Measurements from ENCODE around the gene CLINT1. TPM values are rescaled to one million over a fixed set of nuclear protein-coding genes. Genes with fewer than 3 reads are reported as not detected.
A peak's percentile ranks its signal among the peaks of the same experiment; 100 is the strongest.

Gene CLINT1
- polyA plus RNA-seq, 6 donors from 2014 or later = 54.7 to 93.6 (median 80.4) TPM

GRCh38 chr5:157821822-157822622 is 36.9 kb downstream of the CLINT1 start:
- Mint-ChIP-seq H3K4me1 (peaks cover 10 to 22% (median 19%) of the 10 kb centered on the region in 3 donors), H3K27ac (peak overlapping the region in 5 of 6 donors; percentile 30 to 83 (median 66)), H3K27me3 (no peaks in the 10 kb centered on the region)

GRCh38 chr5:157821405-157821804 is 37.5 kb downstream of the CLINT1 start:
- H3K27me3 Mint-ChIP-seq = no peaks in the 10 kb centered on the region
- H3K9me3 Mint-ChIP-seq = peaks cover 0 to 5% (median 3%) of the 10 kb centered on the region in 7 donors
- H3K4me3 Mint-ChIP-seq = no peak overlapping the region
- ATAC-seq (ENCODE audit: low read depth in 2 of 2) (no peak), DNase-seq (no peak)
- H3K4me1 Mint-ChIP-seq = peaks cover 10 to 22% (median 19%) of the 10 kb centered on the region in 3 donors
- peaks cover 0 to 11% of the 10 kb centered on the region in 2 donors for H3K36me3 Mint-ChIP-seq
- H3K27ac Mint-ChIP-seq = peak overlapping the region in 2 of 6 donors; percentile 61 to 74

More at GRCh38 chr5:157821822-157822622, 36.9 kb downstream of the CLINT1 start:
- Mint-ChIP-seq H3K9me3 (peaks cover 0 to 5% (median 3%) of the 10 kb centered on the region in 7 donors), H3K4me3 (no peak overlapping the region), H3K36me3 (peaks cover 0 to 11% of the 10 kb centered on the region in 2 donors)
- no peak for DNase-seq
- no peak for ATAC-seq (ENCODE audit: low read depth in 2 of 2)

GRCh38 chr5:157820593-157821252 is 38.2 kb downstream of the CLINT1 start:
- H3K4me3 Mint-ChIP-seq = no peak overlapping the region
- H3K27ac Mint-ChIP-seq = peak overlapping the region; percentile 54 to 87 (median 72)
- ATAC-seq (ENCODE audit: low read depth in 2 of 2) (no peak), DNase-seq (peak; percentile 18)
- no peaks in the 10 kb centered on the region for H3K27me3 Mint-ChIP-seq
- peaks cover 0 to 11% of the 10 kb centered on the region in 2 donors for H3K36me3 Mint-ChIP-seq
- peaks cover 0 to 5% (median 3%) of the 10 kb centered on the region in 7 donors for H3K9me3 Mint-ChIP-seq
- H3K4me1 Mint-ChIP-seq = peaks cover 10 to 19% (median 15%) of the 10 kb centered on the region in 3 donors

GRCh38 chr5:157819502-157820115 is 39.3 kb downstream of the CLINT1 start:
- H3K36me3 Mint-ChIP-seq = peaks cover 0 to 11% of the 10 kb centered on the region in 2 donors
- no peaks in the 10 kb centered on the region for H3K27me3 Mint-ChIP-seq
- DNase-seq = no peak
- peaks cover 0 to 5% (median 3%) of the 10 kb centered on the region in 7 donors for H3K9me3 Mint-ChIP-seq
- peak overlapping the region in 4 of 6 donors; percentile 31 to 74 (median 72) for H3K27ac Mint-ChIP-seq
- ATAC-seq (ENCODE audit: low read depth in 2 of 2) = no peak
- H3K4me3 Mint-ChIP-seq = no peak overlapping the region
- H3K4me1 Mint-ChIP-seq = peaks cover 10 to 19% (median 13%) of the 10 kb centered on the region in 3 donors

- H3K27me3 Mint-ChIP-seq = no peaks in the 10 kb centered on the region
- ATAC-seq (ENCODE audit: low read depth in 2 of 2) (no peak), DNase-seq (no peak)
- H3K4me3 Mint-ChIP-seq = no peak overlapping the region
- peaks cover 10 to 19% (median 13%) of the 10 kb centered on the region in 3 donors for H3K4me1 Mint-ChIP-seq
- peaks cover 0 to 16% of the 10 kb centered on the region in 2 donors for H3K36me3 Mint-ChIP-seq
- peaks cover 0 to 5% (median 3%) of the 10 kb centered on the region in 7 donors for H3K9me3 Mint-ChIP-seq
- no peak overlapping the region for H3K27ac Mint-ChIP-seq
Observed at GRCh38 chr5:157818368-157818767, 40.6 kb downstream of the CLINT1 start.

GRCh38 chr5:157817928-157818327 is 41.0 kb downstream of the CLINT1 start:
- Mint-ChIP-seq H3K4me1 (peaks cover 10 to 19% (median 13%) of the 10 kb centered on the region in 3 donors), H3K4me3 (no peak overlapping the region), H3K27me3 (no peaks in the 10 kb centered on the region), H3K36me3 (peaks cover 0 to 19% of the 10 kb centered on the region in 2 donors), H3K9me3 (peaks cover 0 to 5% (median 3%) of the 10 kb centered on the region in 7 donors), H3K27ac (no peak overlapping the region)
- ATAC-seq (ENCODE audit: low read depth in 2 of 2) (no peak), DNase-seq (no peak)

- H3K4me1 Mint-ChIP-seq = peaks cover 10 to 18% (median 12%) of the 10 kb centered on the region in 3 donors
- no peak for DNase-seq
- peaks cover 0 to 3% (median 2%) of the 10 kb centered on the region in 7 donors for H3K9me3 Mint-ChIP-seq
- no peak overlapping the region for H3K4me3 Mint-ChIP-seq
- H3K27me3 Mint-ChIP-seq = no peaks in the 10 kb centered on the region
- ATAC-seq (ENCODE audit: low read depth in 2 of 2) = no peak
- peaks cover 0 to 19% of the 10 kb centered on the region in 2 donors for H3K36me3 Mint-ChIP-seq
- H3K27ac Mint-ChIP-seq = no peak overlapping the region
Observed at GRCh38 chr5:157817387-157817702, 41.6 kb downstream of the CLINT1 start.

- Mint-ChIP-seq H3K27ac (peak overlapping the region in 1 of 6 donors; percentile 10), H3K36me3 (peaks cover 0 to 16% of the 10 kb centered on the region in 2 donors), H3K4me1 (peaks cover 6 to 13% (median 9%) of the 10 kb centered on the region in 3 donors), H3K27me3 (no peaks in the 10 kb centered on the region), H3K4me3 (no peak overlapping the region), H3K9me3 (no peaks in the 10 kb centered on the region)
- ATAC-seq (ENCODE audit: low read depth in 2 of 2) (no peak), DNase-seq (peak; percentile 12)
Observed at GRCh38 chr5:157816682-157817386, 42.1 kb downstream of the CLINT1 start.

GRCh38 chr5:157812086-157812485 is 46.9 kb downstream of the CLINT1 start:
- Mint-ChIP-seq H3K27me3 (no peaks in the 10 kb centered on the region), H3K27ac (no peak overlapping the region), H3K4me1 (no peaks in the 10 kb centered on the region), H3K36me3 (peaks cover 9 to 22% of the 10 kb centered on the region in 2 donors), H3K9me3 (no peaks in the 10 kb centered on the region), H3K4me3 (no peak overlapping the region)
- ATAC-seq (ENCODE audit: low read depth in 2 of 2) (no peak), DNase-seq (no peak)

- Mint-ChIP-seq H3K36me3 (peaks cover 21 to 30% of the 10 kb centered on the region in 2 donors), H3K27me3 (no peaks in the 10 kb centered on the region), H3K4me1 (no peaks in the 10 kb centered on the region), H3K9me3 (no peaks in the 10 kb centered on the region), H3K27ac (no peak overlapping the region), H3K4me3 (no peak overlapping the region)
- ATAC-seq (ENCODE audit: low read depth in 2 of 2) = no peak
- no peak for DNase-seq
Observed at GRCh38 chr5:157808043-157808442, 50.9 kb downstream of the CLINT1 start.

- Mint-ChIP-seq H3K27me3 (no peaks in the 10 kb centered on the region), H3K27ac (no peak overlapping the region), H3K9me3 (no peaks in the 10 kb centered on the region), H3K4me1 (no peaks in the 10 kb centered on the region), H3K4me3 (no peak overlapping the region), H3K36me3 (peaks cover 12 to 16% of the 10 kb centered on the region in 2 donors)
- ATAC-seq (ENCODE audit: low read depth in 2 of 2) = no peak
- no peak for DNase-seq
Observed at GRCh38 chr5:157802736-157803135, 56.2 kb downstream of the CLINT1 start.

GRCh38 chr5:157800137-157800536 is 58.8 kb downstream of the CLINT1 start:
- no peaks in the 10 kb centered on the region for H3K27me3 Mint-ChIP-seq
- peaks cover 6 to 9% of the 10 kb centered on the region in 2 donors for H3K36me3 Mint-ChIP-seq
- no peak for ATAC-seq (ENCODE audit: low read depth in 2 of 2)
- no peaks in the 10 kb centered on the region for H3K9me3 Mint-ChIP-seq
- no peak for DNase-seq
- H3K27ac Mint-ChIP-seq = no peak overlapping the region
- no peak overlapping the region for H3K4me3 Mint-ChIP-seq
- no peaks in the 10 kb centered on the region for H3K4me1 Mint-ChIP-seq

GRCh38 chr5:157799578-157799977 is 59.4 kb downstream of the CLINT1 start:
- Mint-ChIP-seq H3K36me3 (peaks cover 6 to 8% of the 10 kb centered on the region in 2 donors), H3K4me1 (no peaks in the 10 kb centered on the region), H3K9me3 (no peaks in the 10 kb centered on the region), H3K27ac (no peak overlapping the region), H3K27me3 (no peaks in the 10 kb centered on the region), H3K4me3 (no peak overlapping the region)
- DNase-seq = no peak
- ATAC-seq (ENCODE audit: low read depth in 2 of 2) = no peak

All from naive B cell (primary cell).